SK-N-SH (cell line): Measurements from ENCODE around the gene EFCAB8. TPM values are rescaled to one million over a fixed set of nuclear protein-coding genes. Genes with fewer than 3 reads are reported as not detected.

Source experiments
- CTCF ChIA-PET: fragments of 300-600, 350-600 bp; formaldehyde crosslinking; extraction: SDS; loops from one replicate; lab custom pipeline; 2021; lab: Yijun Ruan, JAX
- POLR2A ChIA-PET: fragments of 350-600 bp; sonication (Branson Sonifier 250); formaldehyde crosslinking; extraction: SDS; loops from one replicate; lab custom pipeline; 2020; ENCODE audit warnings: antibody characterized with exemption, inconsistent platforms; lab: Yijun Ruan, JAX
- DNase-seq: peaks from one replicate; pipeline ENCODE4 v3.0.0; 2012
- H2AFZ ChIP-seq: fragments of 200-600 bp; sonication (generic); 2 replicates; pipeline ENCODE4 v1.8.1; 2016; ENCODE audit warnings: antibody characterized with exemption, mild to moderate bottlenecking, low read depth
- H3F3A ChIP-seq: fragments of 200-600 bp; sonication (generic); replicated peaks from 2 replicates; pipeline ENCODE3; 2016; ENCODE audit warnings: antibody characterized with exemption, mild to moderate bottlenecking; ENCODE audit not compliant: insufficient read depth
- H3K27ac ChIP-seq, 2 experiments: fragments of 200-500 bp in 1 of 2; fragments of 200-600 bp in 1 of 2; sonication (Bioruptor generic) in 1 of 2; sonication (generic), shearing (Covaris generic) in 1 of 2; 2 replicates each; pipeline versions ENCODE4 v1.5.1 to v1.6.1; 2014 to 2016; ENCODE audit warnings: low read depth in 2 of 2, inconsistent platforms in 1 of 2, low read length in 1 of 2, mild to moderate bottlenecking in 1 of 2, mixed read lengths in 1 of 2
- H3K27me3 ChIP-seq: fragments of 200-600 bp; sonication (generic), shearing (Covaris generic); 2 replicates; pipeline ENCODE4 v1.6.1; 2016; ENCODE audit warnings: mixed run types; ENCODE audit not compliant: insufficient read depth
- H3K36me3 ChIP-seq, 2 experiments: fragments of 200-500 bp in 1 of 2; fragments of 200-600 bp in 1 of 2; sonication (Bioruptor generic) in 1 of 2; sonication (generic) in 1 of 2; replicated peaks in 1 of 2; 2 replicates each; pipeline versions ENCODE3 to v1.5.1; 2014 to 2016; ENCODE audit warnings: low read length in 1 of 2, mild to moderate bottlenecking in 1 of 2; ENCODE audit not compliant: insufficient read depth in 2 of 2, control insufficient read depth in 1 of 2
- H3K4me1 ChIP-seq, 2 experiments: fragments of 200-500 bp in 1 of 2; fragments of 200-600 bp in 1 of 2; sonication (Bioruptor generic) in 1 of 2; sonication (generic), shearing (Covaris generic) in 1 of 2; 2 replicates each; pipeline versions ENCODE4 v1.5.1 to v1.6.1; 2014 to 2016; ENCODE audit warnings: low read depth in 1 of 2, low read length in 1 of 2, mixed run types in 1 of 2; ENCODE audit not compliant: insufficient read depth in 2 of 2, control insufficient read depth in 1 of 2
- H3K4me2 ChIP-seq: fragments of 200-600 bp; sonication (generic), shearing (Covaris generic); 2 replicates; pipeline ENCODE4 v1.6.1; 2017; ENCODE audit warnings: mixed run types
- H3K4me3 ChIP-seq, 2 experiments: fragments of 200-500 bp in 1 of 2; fragments of 200-600 bp in 1 of 2; sonication (Bioruptor generic) in 1 of 2; sonication (generic), shearing (Covaris generic) in 1 of 2; 2 replicates each; pipeline versions ENCODE4 v1.5.1 to v1.8.1; 2014 to 2016; ENCODE audit warnings: low read depth in 2 of 2, inconsistent platforms in 1 of 2, low read length in 1 of 2, mild to moderate bottlenecking in 1 of 2, mixed read lengths in 1 of 2, moderate library complexity in 1 of 2
- H3K79me2 ChIP-seq: fragments of 200-600 bp; sonication (generic); 2 replicates; pipeline ENCODE4 v1.8.1; 2017; ENCODE audit warnings: mild to moderate bottlenecking; ENCODE audit not compliant: insufficient read depth
- H3K9ac ChIP-seq: fragments of 200-600 bp; sonication (generic); 2 replicates; pipeline ENCODE4 v1.6.1; 2017; ENCODE audit warnings: mixed run types
- H3K9me2 ChIP-seq: fragments of 200-600 bp; sonication (generic); 2 replicates; pipeline ENCODE4 v1.6.1; 2017; ENCODE audit warnings: mixed run types
- H3K9me3 ChIP-seq: fragments of 200-600 bp; sonication (generic); 2 replicates; pipeline ENCODE4 v1.6.1; 2017; ENCODE audit warnings: mixed run types, mild to moderate bottlenecking, moderate library complexity
- H4K20me1 ChIP-seq: fragments of 200-600 bp; sonication (generic); 2 replicates; pipeline ENCODE4 v1.6.1; 2017; ENCODE audit warnings: mild to moderate bottlenecking, mixed run types; ENCODE audit not compliant: insufficient read depth
- CTCF ChIP-seq: fragments of 200-600 bp; sonication (generic); IDR thresholded peaks from 2 replicates; pipeline ENCODE4 v1.6.1; 2017; ENCODE audit warnings: antibody characterized with exemption, mild to moderate bottlenecking, moderate library complexity
- ELF1 ChIP-seq: IDR thresholded peaks from 2 replicates; pipeline ENCODE4 v1.4.0; 2012
- EZH2phosphoT487 ChIP-seq: fragments of 200-600 bp; sonication (generic); IDR thresholded peaks from 2 replicates; pipeline ENCODE4 v1.6.1; 2017; ENCODE audit warnings: low read depth, mixed run types, mild to moderate bottlenecking, antibody characterized with exemption, moderate library complexity, borderline replicate concordance
- FOSL2 ChIP-seq: IDR thresholded peaks from 2 replicates; pipeline ENCODE4 v1.4.0; 2012; ENCODE audit warnings: low read depth, mild to moderate bottlenecking, moderate library complexity, borderline replicate concordance
- FOXJ3 ChIP-seq: sonication (generic); formaldehyde crosslinking; IDR thresholded peaks from 2 replicates; pipeline ENCODE4 v1.5.1; 2020; ENCODE audit warnings: mild to moderate bottlenecking, missing genetic modification reagents
- FOXM1 ChIP-seq: IDR thresholded peaks from 2 replicates; pipeline ENCODE4 v1.4.0; 2012; ENCODE audit warnings: low read depth, mild to moderate bottlenecking
- JUND ChIP-seq: IDR thresholded peaks from 2 replicates; pipeline ENCODE4 v1.4.0; 2012
- MAX ChIP-seq: IDR thresholded peaks from 2 replicates; pipeline ENCODE4 v1.4.0; 2012; ENCODE audit warnings: low read depth
- MEF2A ChIP-seq: IDR thresholded peaks from 2 replicates; pipeline ENCODE4 v1.4.0; 2012; ENCODE audit warnings: low read depth, borderline replicate concordance
- MXI1 ChIP-seq: IDR thresholded peaks from 2 replicates; pipeline ENCODE4 v1.6.1; 2012; ENCODE audit warnings: mild to moderate bottlenecking, low read depth, low read length, improper control_type of control experiment
- NFIC ChIP-seq: IDR thresholded peaks from 2 replicates; pipeline ENCODE4 v1.4.0; 2012; ENCODE audit warnings: borderline replicate concordance
- NRF1 ChIP-seq: IDR thresholded peaks from 2 replicates; pipeline ENCODE4 v1.6.1; 2012; ENCODE audit warnings: low read depth, mild to moderate bottlenecking, low read length
- RCOR1 ChIP-seq: fragments of 150-350 bp; IDR thresholded peaks from 2 replicates; pipeline ENCODE4 v1.6.1; 2017; ENCODE audit warnings: antibody characterized with exemption, low read length
- RFX5 ChIP-seq: IDR thresholded peaks from 2 replicates; pipeline ENCODE4 v1.6.1; 2012; ENCODE audit warnings: mild to moderate bottlenecking, improper control_type of control experiment, low read length
- RXRA ChIP-seq: IDR thresholded peaks from 2 replicates; pipeline ENCODE4 v1.4.0; 2012; ENCODE audit warnings: low read depth, mild to moderate bottlenecking, borderline replicate concordance
- SMC3 ChIP-seq: IDR thresholded peaks from 2 replicates; pipeline ENCODE4 v1.6.1; 2012; ENCODE audit warnings: low read depth, low read length, improper control_type of control experiment
- TCF12 ChIP-seq: IDR thresholded peaks from 2 replicates; pipeline ENCODE4 v1.4.0; 2012
- WGBS: methylation state at CpG from one replicate; pipeline ENCODE4 v1.1.6; 2017; ENCODE audit warnings: low lambda C conversion rate; 5-methylcytosine and 5-hydroxymethylcytosine counted together
- polyA plus RNA-seq, 3 experiments: library from polyadenylated mRNA; depleted of rRNA; stranded (reverse); fragments of >200 nt; gene quantifications; 2 replicates each; pipeline ENCODE4 v1.2.3, GENCODE V29; 2012
- TF ChIP-seq, protein P1 (sequence below): IDR thresholded peaks from 2 replicates; pipeline ENCODE4; 2012
- TF ChIP-seq, protein P2 (sequence below): fragments of 150-350 bp; IDR thresholded peaks from 2 replicates; pipeline ENCODE4 v1.6.1; 2017; ENCODE audit warnings: antibody characterized with exemption, low read length, low read depth, borderline replicate concordance

The EFCAB8 gene
- polyA plus RNA-seq, 1 of the 3 experiments (the other 2 are of a cell fraction): not detected

GRCh38 chr20:32985596-32985995 is 126.9 kb downstream of the EFCAB8 start:
- Histone ChIP-seq H3K4me1 (peaks cover 0 to 3% of the 10 kb centered on the region in 2 experiments; a peak in 1 of 4 replicates), H3K9me2 (no peaks in the 10 kb centered on the region), H3K9me3 (no peaks in the 10 kb centered on the region), H4K20me1 (no peaks in the 10 kb centered on the region), H3F3A (no peaks in the 10 kb centered on the region), H3K4me2 (no peak overlapping the region), H2AFZ (no peak overlapping the region), H3K9ac (no peak overlapping the region), H3K4me3 (no peak overlapping the region), H3K27ac (no peak overlapping the region), H3K36me3 (no peaks in the 10 kb centered on the region), H3K27me3 (no peaks in the 10 kb centered on the region), H3K79me2 (no peaks in the 10 kb centered on the region)
- POLR2A ChIA-PET: no interaction called here
- TF ChIP-seq MXI1 (no peak), RFX5 (no peak), CTCF (no peak), FOXM1 (no peak), JUND (no peak), FOSL2 (no peak), SMC3 (no peak), EZH2phosphoT487 (no peak), MEF2A (no peak), NFIC (no peak), FOXJ3 (CRISPR knock-in tag) (no peak), RXRA (no peak), MAX (no peak), RCOR1 (no peak), ELF1 (no peak), TCF12 (no peak), NRF1 (no peak)
- TF ChIP-seq, protein P1, sequence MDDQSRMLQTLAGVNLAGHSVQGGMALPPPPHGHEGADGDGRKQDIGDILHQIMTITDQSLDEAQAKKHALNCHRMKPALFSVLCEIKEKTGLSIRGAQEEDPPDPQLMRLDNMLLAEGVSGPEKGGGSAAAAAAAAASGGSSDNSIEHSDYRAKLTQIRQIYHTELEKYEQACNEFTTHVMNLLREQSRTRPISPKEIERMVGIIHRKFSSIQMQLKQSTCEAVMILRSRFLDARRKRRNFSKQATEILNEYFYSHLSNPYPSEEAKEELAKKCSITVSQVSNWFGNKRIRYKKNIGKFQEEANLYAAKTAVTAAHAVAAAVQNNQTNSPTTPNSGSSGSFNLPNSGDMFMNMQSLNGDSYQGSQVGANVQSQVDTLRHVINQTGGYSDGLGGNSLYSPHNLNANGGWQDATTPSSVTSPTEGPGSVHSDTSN: no peak
- TF ChIP-seq, protein P2, sequence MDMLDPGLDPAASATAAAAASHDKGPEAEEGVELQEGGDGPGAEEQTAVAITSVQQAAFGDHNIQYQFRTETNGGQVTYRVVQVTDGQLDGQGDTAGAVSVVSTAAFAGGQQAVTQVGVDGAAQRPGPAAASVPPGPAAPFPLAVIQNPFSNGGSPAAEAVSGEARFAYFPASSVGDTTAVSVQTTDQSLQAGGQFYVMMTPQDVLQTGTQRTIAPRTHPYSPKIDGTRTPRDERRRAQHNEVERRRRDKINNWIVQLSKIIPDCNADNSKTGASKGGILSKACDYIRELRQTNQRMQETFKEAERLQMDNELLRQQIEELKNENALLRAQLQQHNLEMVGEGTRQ: no peak
- CTCF ChIA-PET: interaction anchor here (0.9 to 1.9 kb wide), 3 partner anchors 10 to 84 kb away, joined by 3 to 5 read pairs (median 4); no protein-coding TSS in a partner anchor
- WGBS: 49% methylated on average over 5 of the region's 6 CpGs
- no peak for DNase-seq
